Neural cell (in vitro differentiated cells): ENCODE measurements around the gene PPP4R2.

Experiments used
- EP300 ChIP-seq: fragments of 450-650 bp; conservative IDR thresholded peaks from 2 replicates; pipeline ENCODE4 v1.6.1; 2014; ENCODE audit warnings: antibody characterized with exemption, mild to moderate bottlenecking, moderate library complexity; ENCODE audit not compliant: poor library complexity, severe bottlenecking
- EZH2 ChIP-seq: fragments of 200-600, 300-800 bp; shearing (Covaris generic), sonication (generic); IDR thresholded peaks from 2 replicates; pipeline ENCODE4 v1.6.1; 2014; ENCODE audit warnings: antibody characterized with exemption, low read length, borderline replicate concordance, mild to moderate bottlenecking; ENCODE audit not compliant: insufficient read depth, poor library complexity, severe bottlenecking
- MXI1 ChIP-seq: fragments of 450-650 bp; conservative IDR thresholded peaks from 2 replicates; pipeline ENCODE4 v1.6.1; 2014; ENCODE audit warnings: antibody characterized with exemption, mild to moderate bottlenecking; ENCODE audit not compliant: poor library complexity, severe bottlenecking
- POLR2AphosphoS5 ChIP-seq: IDR thresholded peaks from 2 replicates; pipeline ENCODE4 v1.6.1; 2012
- RAD21 ChIP-seq: fragments of 450-650 bp; conservative IDR thresholded peaks from 2 replicates; pipeline ENCODE4 v1.6.1; 2014; ENCODE audit warnings: antibody characterized with exemption, mild to moderate bottlenecking, moderate library complexity
- SMC3 ChIP-seq: fragments of 450-650 bp; conservative IDR thresholded peaks from 2 replicates; pipeline ENCODE4 v1.6.1; 2014; ENCODE audit warnings: antibody characterized with exemption, mild to moderate bottlenecking, moderate library complexity; ENCODE audit not compliant: poor library complexity
- TF ChIP-seq, protein P1 (sequence below): fragments of 450-650 bp; IDR thresholded peaks from 2 replicates; pipeline ENCODE4 v1.5.1; 2014; ENCODE audit warnings: antibody characterized with exemption, mild to moderate bottlenecking, moderate library complexity; ENCODE audit not compliant: poor library complexity, severe bottlenecking
- TF ChIP-seq, protein P2 (sequence below): IDR thresholded peaks from 2 replicates; pipeline ENCODE4 v1.6.1; 2012; ENCODE audit warnings: borderline replicate concordance

DNA sequence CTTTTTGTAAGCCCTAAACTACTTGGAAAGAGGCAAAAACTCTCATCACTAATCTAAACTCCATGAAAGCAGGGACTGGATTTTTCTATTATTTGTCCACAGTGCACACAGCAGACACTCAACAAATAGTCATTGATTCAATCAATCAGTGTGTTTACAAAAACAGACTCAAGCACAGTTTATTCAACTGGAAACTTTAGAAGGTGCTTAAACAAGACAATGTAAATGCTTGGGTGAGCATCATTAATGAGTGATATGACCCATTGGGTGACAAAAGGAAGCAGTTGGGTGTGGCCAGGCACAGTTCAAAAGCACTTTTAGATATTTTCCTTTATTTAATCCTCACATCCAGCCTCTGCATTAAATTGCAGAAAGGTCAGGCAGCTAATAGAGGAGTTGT, 32.0 kb upstream of the PPP4R2 start:
- TF ChIP-seq, protein P1, sequence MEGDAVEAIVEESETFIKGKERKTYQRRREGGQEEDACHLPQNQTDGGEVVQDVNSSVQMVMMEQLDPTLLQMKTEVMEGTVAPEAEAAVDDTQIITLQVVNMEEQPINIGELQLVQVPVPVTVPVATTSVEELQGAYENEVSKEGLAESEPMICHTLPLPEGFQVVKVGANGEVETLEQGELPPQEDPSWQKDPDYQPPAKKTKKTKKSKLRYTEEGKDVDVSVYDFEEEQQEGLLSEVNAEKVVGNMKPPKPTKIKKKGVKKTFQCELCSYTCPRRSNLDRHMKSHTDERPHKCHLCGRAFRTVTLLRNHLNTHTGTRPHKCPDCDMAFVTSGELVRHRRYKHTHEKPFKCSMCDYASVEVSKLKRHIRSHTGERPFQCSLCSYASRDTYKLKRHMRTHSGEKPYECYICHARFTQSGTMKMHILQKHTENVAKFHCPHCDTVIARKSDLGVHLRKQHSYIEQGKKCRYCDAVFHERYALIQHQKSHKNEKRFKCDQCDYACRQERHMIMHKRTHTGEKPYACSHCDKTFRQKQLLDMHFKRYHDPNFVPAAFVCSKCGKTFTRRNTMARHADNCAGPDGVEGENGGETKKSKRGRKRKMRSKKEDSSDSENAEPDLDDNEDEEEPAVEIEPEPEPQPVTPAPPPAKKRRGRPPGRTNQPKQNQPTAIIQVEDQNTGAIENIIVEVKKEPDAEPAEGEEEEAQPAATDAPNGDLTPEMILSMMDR: no peak
- TF ChIP-seq, protein P2, sequence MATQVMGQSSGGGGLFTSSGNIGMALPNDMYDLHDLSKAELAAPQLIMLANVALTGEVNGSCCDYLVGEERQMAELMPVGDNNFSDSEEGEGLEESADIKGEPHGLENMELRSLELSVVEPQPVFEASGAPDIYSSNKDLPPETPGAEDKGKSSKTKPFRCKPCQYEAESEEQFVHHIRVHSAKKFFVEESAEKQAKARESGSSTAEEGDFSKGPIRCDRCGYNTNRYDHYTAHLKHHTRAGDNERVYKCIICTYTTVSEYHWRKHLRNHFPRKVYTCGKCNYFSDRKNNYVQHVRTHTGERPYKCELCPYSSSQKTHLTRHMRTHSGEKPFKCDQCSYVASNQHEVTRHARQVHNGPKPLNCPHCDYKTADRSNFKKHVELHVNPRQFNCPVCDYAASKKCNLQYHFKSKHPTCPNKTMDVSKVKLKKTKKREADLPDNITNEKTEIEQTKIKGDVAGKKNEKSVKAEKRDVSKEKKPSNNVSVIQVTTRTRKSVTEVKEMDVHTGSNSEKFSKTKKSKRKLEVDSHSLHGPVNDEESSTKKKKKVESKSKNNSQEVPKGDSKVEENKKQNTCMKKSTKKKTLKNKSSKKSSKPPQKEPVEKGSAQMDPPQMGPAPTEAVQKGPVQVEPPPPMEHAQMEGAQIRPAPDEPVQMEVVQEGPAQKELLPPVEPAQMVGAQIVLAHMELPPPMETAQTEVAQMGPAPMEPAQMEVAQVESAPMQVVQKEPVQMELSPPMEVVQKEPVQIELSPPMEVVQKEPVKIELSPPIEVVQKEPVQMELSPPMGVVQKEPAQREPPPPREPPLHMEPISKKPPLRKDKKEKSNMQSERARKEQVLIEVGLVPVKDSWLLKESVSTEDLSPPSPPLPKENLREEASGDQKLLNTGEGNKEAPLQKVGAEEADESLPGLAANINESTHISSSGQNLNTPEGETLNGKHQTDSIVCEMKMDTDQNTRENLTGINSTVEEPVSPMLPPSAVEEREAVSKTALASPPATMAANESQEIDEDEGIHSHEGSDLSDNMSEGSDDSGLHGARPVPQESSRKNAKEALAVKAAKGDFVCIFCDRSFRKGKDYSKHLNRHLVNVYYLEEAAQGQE: no peak
- TF ChIP-seq EZH2: no peak
- TF ChIP-seq EP300: no peak
- TF ChIP-seq RAD21: no peak
- no peak for TF ChIP-seq POLR2AphosphoS5
- TF ChIP-seq MXI1: no peak
- TF ChIP-seq SMC3: no peak
